Smooth muscle cell (in vitro differentiated cells): ENCODE results near the gene TMPRSS9. TPM values are rescaled to one million over a fixed set of nuclear protein-coding genes. Genes with fewer than 3 reads are reported as not detected.

Experiments
- DNase-seq: peaks from one replicate; lab custom pipeline; 2025; ENCODE audit not compliant: unreplicated experiment; lab: John Stamatoyannopoulos, UW
- H2AFZ ChIP-seq: fragments of 200-600 bp; sonication (generic); 2 replicates; pipeline ENCODE4 v1.6.0; 2016; ENCODE audit warnings: antibody characterized with exemption, low read depth, mild to moderate bottlenecking
- H3F3A ChIP-seq: fragments of 200-600 bp; sonication (generic); 2 replicates; pipeline ENCODE4 v1.6.0; 2017; ENCODE audit warnings: antibody characterized with exemption, low read depth
- H3K27ac ChIP-seq: fragments of 200-600 bp; sonication (generic); 2 replicates; pipeline ENCODE4 v1.5.1; 2016; ENCODE audit warnings: low read depth, mild to moderate bottlenecking
- H3K27me3 ChIP-seq: fragments of 200-600 bp; sonication (generic); 2 replicates; pipeline ENCODE4 v1.6.1; 2016; ENCODE audit warnings: low read depth, mild to moderate bottlenecking
- H3K36me3 ChIP-seq: fragments of 200-600 bp; sonication (generic); 2 replicates; pipeline ENCODE4 v1.5.1; 2016; ENCODE audit warnings: low read depth
- H3K4me1 ChIP-seq: fragments of 200-600 bp; sonication (generic); 2 replicates; pipeline ENCODE4 v1.5.1; 2016; ENCODE audit warnings: low read depth
- H3K4me2 ChIP-seq: fragments of 200-600 bp; sonication (generic); 2 replicates; pipeline ENCODE4 v1.6.0; 2016; ENCODE audit warnings: mild to moderate bottlenecking
- H3K4me3 ChIP-seq: fragments of 200-600 bp; sonication (generic); 2 replicates; pipeline ENCODE4 v1.5.1; 2016; ENCODE audit warnings: mild to moderate bottlenecking
- H3K79me2 ChIP-seq: fragments of 200-600 bp; sonication (generic); 2 replicates; pipeline ENCODE4 v1.6.0; 2016; ENCODE audit warnings: low read depth, mild to moderate bottlenecking
- H3K9ac ChIP-seq: fragments of 200-600 bp; sonication (generic); 2 replicates; pipeline ENCODE4 v1.6.0; 2016; ENCODE audit warnings: low read depth
- H3K9me3 ChIP-seq: fragments of 200-600 bp; sonication (generic); replicated peaks from 2 replicates; pipeline ENCODE4 v1.5.1; 2016; ENCODE audit warnings: low read depth
- H4K20me1 ChIP-seq: fragments of 200-600 bp; sonication (generic); 2 replicates; pipeline ENCODE4 v1.6.0; 2016; ENCODE audit warnings: low read depth
- CTCF ChIP-seq: fragments of 200-600 bp; sonication (generic); IDR thresholded peaks from 2 replicates; pipeline ENCODE4 v1.5.1; 2017; ENCODE audit warnings: borderline replicate concordance, mild to moderate bottlenecking, antibody characterized with exemption; ENCODE audit not compliant: insufficient read depth, poor library complexity, severe bottlenecking
- WGBS: methylation state at CpG from one replicate; pipeline ENCODE4 v1.1.7; 2016; ENCODE audit warnings: low lambda C conversion rate; 5-methylcytosine and 5-hydroxymethylcytosine counted together
- polyA plus RNA-seq: library from polyadenylated mRNA; unstranded; fragments of >200 nt; fragmentation: Nextera tagmentation; extraction: Ambion mirVana; gene quantifications from 2 replicates; pipeline ENCODE4 v1.2.1, GENCODE V29; 2016
- total RNA-seq: library from RNA; depleted of rRNA; stranded (reverse); fragments of >200 nt; gene quantifications from 2 replicates; pipeline ENCODE4 v1.2.3, GENCODE V29; 2014

TMPRSS9 gene
- total and polyA plus RNA-seq, 2 experiments from 2014 or later, result 0.05 TPM; not detected in 1

GRCh38 chr19:2341982-2342381 is 18.1 kb upstream of the TMPRSS9 start:
- Histone ChIP-seq H3K27me3 (no peaks in the 10 kb centered on the region), H2AFZ (no peak overlapping the region), H3K9ac (no peak overlapping the region), H3K79me2 (no peaks in the 10 kb centered on the region), H3K27ac (peak overlapping the region; percentile 23), H3K4me1 (no peaks in the 10 kb centered on the region), H3K9me3 (no peaks in the 10 kb centered on the region), H3K4me3 (no peak overlapping the region), H3F3A (no peaks in the 10 kb centered on the region), H3K36me3 (no peaks in the 10 kb centered on the region), H3K4me2 (no peak overlapping the region), H4K20me1 (peaks cover 23% of the 10 kb centered on the region)
- no peak for DNase-seq
- 71% methylated on average over 12 of the region's 15 CpGs for WGBS
- TF ChIP-seq CTCF, result no peak

GRCh38 chr19:2342656-2343288 is 17.3 kb upstream of the TMPRSS9 start:
- Histone ChIP-seq H3K4me1 (no peaks in the 10 kb centered on the region), H3K27me3 (no peaks in the 10 kb centered on the region), H2AFZ (no peak overlapping the region), H3K9ac (no peak overlapping the region), H3F3A (no peaks in the 10 kb centered on the region), H3K36me3 (no peaks in the 10 kb centered on the region), H3K27ac (no peak overlapping the region), H3K9me3 (no peaks in the 10 kb centered on the region), H3K4me3 (no peak overlapping the region), H3K79me2 (no peaks in the 10 kb centered on the region), H3K4me2 (no peak overlapping the region), H4K20me1 (peaks cover 15% of the 10 kb centered on the region)
- TF ChIP-seq CTCF, result no peak
- no peak for DNase-seq
- 95% methylated on average over 28 of the region's 29 CpGs for WGBS

- Histone ChIP-seq H3K4me2 (no peak overlapping the region), H3K4me3 (no peak overlapping the region), H3K27me3 (no peaks in the 10 kb centered on the region), H2AFZ (no peak overlapping the region), H3K79me2 (no peaks in the 10 kb centered on the region), H3K9me3 (no peaks in the 10 kb centered on the region), H3K9ac (no peak overlapping the region), H4K20me1 (peaks cover 8% of the 10 kb centered on the region), H3K4me1 (no peaks in the 10 kb centered on the region), H3F3A (no peaks in the 10 kb centered on the region), H3K27ac (no peak overlapping the region), H3K36me3 (no peaks in the 10 kb centered on the region)
- no peak for DNase-seq
- no peak for TF ChIP-seq CTCF
- 90% methylated on average over 22 of the region's 31 CpGs for WGBS
Observed at GRCh38 chr19:2343289-2343982, 16.6 kb upstream of the TMPRSS9 start.
